Astrocyte of the spinal cord (primary cell): ENCODE data around the gene SELENOO.
"Not testable (repeated sequence)": the region's sequence is repeated elsewhere in the genome, so short reads cannot be mapped to it uniquely, and the experiment has no call there.

Experiments
- DNase-seq: peaks from one replicate; pipeline ENCODE4 v3.0.0; 2011; ENCODE audit warnings: low read depth, low spot score
- H3K4me3 ChIP-seq: 2 replicates; pipeline ENCODE4 v1.5.1; 2011; ENCODE audit warnings: low read depth, mild to moderate bottlenecking, low read length, moderate library complexity
- in situ Hi-C: cut with HindIII; loops from 2 replicates; pipeline ENCODE4 v1.10.0; 2017; ENCODE audit warnings: low sequenced_read_pairs
- TF ChIP-seq, protein P1 (sequence below): IDR thresholded peaks from 2 replicates; pipeline ENCODE4 v1.5.1; 2012; ENCODE audit warnings: low read depth, mild to moderate bottlenecking, low read length, inconsistent platforms

SELENOO gene

DNA sequence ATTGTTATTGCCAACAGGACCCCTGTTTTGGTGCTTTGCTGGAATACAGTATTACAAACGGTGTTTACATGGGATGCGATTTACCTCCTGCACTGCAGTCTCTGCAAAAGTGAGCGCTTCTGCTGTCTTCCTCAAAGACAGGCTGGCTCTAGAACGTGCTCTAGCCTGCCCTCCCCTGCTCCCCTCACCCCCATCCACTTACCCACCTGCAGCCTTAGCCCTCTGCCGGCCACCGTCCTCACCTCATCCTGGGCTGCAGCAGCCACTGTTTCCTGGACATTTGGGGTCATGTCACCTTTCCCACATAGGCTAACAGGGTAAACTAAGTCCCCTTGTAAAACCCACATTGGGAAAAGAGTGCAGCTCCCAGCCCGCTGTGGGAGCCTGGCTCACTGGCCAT lies 39.9 kb upstream of the SELENOO start:
- TF ChIP-seq, protein P1, sequence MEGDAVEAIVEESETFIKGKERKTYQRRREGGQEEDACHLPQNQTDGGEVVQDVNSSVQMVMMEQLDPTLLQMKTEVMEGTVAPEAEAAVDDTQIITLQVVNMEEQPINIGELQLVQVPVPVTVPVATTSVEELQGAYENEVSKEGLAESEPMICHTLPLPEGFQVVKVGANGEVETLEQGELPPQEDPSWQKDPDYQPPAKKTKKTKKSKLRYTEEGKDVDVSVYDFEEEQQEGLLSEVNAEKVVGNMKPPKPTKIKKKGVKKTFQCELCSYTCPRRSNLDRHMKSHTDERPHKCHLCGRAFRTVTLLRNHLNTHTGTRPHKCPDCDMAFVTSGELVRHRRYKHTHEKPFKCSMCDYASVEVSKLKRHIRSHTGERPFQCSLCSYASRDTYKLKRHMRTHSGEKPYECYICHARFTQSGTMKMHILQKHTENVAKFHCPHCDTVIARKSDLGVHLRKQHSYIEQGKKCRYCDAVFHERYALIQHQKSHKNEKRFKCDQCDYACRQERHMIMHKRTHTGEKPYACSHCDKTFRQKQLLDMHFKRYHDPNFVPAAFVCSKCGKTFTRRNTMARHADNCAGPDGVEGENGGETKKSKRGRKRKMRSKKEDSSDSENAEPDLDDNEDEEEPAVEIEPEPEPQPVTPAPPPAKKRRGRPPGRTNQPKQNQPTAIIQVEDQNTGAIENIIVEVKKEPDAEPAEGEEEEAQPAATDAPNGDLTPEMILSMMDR: no peak
- no peak for DNase-seq
- H3K4me3 ChIP-seq: no peak overlapping the region
- in situ Hi-C loops: no loop called here

DNA sequence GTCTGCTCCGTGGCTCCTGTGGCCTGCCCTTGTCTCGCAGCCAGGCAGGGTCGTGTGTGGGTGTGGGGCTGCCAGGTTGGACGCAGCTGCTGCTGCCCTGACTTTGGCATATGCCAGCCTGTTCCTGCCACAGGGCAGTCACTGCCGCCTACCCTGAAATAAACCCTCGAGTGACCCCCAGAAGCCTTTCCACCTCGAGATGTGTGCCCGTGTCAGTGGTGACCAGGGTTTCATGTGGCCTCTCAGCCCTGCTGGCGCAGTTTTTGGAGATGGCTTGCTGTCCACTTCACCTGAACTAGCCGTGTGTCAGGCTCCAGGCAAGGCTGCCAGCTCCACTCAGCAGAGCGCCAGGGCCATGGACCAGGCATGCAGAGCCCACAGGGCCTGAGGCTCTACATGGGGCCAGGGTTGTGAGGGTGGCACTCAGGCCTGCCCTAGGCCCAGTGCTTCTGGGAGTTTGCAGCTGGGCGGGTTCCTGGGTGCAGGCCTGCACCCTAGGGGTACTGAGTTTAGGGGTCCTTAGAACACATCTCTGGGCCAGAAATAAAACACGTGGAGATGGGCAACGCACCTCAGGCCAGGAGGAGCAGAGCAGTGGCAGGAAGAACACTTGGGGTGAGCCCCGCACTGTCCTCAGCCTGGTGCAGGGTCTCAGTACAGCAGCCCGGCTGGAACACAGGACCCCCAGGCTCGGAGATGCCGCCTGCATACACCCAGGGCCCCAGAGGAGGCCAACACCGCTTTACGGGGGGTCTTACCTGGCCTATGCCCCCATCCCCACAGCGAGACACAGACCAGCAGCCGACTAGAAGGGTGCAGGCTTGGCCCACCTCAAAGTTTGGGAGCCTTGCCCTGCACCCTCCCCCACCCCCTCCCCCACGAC lies 39.1 kb upstream of the SELENOO start:
- H3K4me3 ChIP-seq: no peak overlapping the region
- DNase-seq: no peak
- in situ Hi-C loops: no loop called here
- TF ChIP-seq, protein P1: no peak

DNA sequence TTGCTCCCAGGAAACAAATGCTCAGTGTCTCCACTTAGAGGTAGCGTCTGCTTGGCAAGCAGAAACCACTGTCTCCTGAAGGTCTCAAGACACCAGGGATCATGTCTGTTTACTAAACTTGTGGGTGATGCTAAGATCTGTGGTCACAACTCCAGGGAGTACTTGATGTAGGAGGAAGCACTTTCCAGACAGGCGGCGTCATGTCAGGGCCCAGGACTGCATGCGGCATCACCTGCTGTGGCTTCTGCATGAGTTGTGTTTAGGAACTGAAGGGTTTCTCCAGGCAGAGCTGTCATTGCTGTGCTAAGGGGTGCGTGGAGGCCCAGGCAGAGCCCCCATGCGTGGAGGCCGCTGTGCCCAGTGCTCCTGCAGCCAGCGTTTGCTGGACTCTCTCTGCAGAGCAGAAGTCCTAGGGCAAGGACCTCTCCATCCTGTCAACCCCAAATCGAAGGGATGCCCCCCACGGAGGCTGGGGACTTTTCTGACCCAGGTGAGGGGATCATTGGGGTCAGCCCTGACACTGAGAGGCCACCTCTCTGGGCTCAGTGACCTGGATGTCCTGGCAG lies 38.3 kb upstream of the SELENOO start:
- DNase-seq: no peak
- in situ Hi-C loops: no loop called here
- TF ChIP-seq, protein P1: no peak
- H3K4me3 ChIP-seq: no peak overlapping the region

DNA sequence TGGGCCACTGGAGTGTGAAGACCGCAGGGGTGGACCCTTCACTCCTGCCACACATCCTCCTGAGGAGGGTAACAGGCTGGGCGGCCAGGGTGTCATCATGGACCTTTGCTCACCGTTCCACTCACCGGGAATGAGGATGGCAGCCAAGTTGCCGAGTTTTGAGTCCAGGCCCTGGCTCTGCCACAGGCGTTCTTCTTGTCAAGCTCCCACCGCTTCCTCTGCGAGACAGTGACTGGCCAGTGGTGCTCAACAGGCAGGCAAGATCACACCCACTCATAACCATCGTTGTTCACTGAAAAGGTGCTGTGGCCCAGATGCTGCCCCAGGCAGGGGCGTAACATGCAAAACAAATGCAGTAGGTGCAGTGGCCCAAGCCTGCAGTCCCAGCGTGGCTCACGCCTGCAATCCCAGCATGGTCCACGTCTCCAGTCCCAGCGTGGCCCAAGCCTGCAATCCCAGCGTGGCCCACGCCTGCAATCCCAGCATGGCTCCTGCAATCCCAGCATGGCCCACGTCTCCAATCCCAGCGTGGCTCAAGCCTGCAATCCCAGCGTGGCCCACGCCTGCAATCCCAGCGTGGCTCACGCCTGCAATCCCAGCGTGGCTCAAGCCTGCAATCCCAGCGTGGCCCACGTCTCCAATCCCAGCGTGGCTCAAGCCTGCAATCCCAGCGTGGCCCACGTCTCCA lies 35.2 kb upstream of the SELENOO start:
- in situ Hi-C loops: no loop called here
- no peak overlapping the region for H3K4me3 ChIP-seq
- DNase-seq: no peak
- TF ChIP-seq, protein P1: no peak

DNA sequence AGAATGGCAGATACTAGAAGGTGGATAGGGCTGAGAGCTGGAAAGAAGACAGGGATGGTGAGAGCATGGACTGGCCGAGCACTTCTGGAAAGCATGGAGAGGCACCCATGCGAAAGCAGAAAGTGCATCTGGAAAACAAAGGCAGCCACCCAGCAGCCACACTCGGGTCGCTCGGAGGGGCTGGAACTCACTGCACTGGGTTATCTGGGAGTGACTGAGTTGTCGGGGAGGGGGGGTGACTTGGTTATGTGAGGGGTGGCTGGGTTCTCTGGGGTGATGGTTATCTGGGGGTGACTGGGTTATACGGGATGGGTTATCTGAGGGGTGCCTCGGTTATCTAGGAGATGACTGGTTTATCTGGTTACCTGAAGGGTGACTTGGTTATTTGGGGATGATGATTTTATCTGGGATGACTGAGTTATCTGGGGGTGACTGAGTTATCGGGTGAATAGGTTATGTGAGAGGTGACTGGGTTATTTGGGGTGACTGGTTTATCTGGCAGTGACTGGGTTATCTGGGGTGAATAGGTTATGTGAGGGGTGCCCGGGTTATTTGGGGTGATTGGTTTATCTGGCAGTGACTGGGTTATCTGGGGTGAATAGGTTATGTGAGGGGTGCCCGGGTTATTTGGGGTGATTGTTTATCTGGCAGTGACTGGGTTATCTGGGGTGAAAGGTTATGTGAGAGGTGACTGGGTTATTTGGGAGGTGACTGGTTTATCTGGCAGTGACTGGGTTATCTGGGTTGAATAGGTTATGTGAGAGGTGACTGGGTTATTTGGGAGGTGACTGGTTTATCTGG lies 32.9 kb upstream of the SELENOO start:
- DNase-seq: no peak
- in situ Hi-C loops: no loop called here
- TF ChIP-seq, protein P1: no peak
- no peak overlapping the region for H3K4me3 ChIP-seq

DNA sequence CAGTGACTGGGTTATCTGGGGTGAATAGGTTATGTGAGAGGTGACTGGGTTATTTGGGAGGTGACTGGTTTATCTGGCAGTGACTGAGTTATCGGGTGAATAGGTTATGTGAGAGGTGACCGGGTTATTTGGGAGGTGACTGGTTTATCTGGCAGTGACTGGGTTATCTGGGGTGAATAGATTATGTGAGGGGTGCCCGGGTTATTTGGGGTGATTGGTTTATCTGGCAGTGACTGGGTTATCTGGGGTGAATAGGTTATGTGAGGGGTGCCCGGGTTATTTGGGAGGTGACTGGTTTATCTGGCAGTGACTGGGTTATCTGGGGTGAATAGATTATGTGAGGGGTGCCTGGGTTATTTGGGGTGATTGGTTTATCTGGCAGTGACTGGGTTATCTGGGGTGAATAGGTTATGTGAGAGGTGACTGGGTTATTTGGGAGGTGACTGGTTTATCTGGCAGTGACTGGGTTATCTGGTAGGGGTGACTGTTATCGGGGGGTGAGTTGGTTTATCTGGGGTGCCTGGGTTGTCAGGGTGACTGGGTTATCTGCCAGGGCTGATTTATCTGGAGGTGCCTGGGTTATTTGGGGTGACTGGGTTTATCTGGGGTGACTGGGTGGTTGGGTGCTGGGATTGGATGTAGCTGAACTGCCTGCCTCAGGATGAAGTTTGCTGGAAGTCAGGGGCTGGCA lies 32.2 kb upstream of the SELENOO start:
- DNase-seq, in situ Hi-C loops, H3K4me3 ChIP-seq: not testable (repeated sequence)
